GM12892 (cell line): ENCODE data around the gene WNK4.
A peak's percentile ranks its signal among the peaks of the same experiment; 100 is the strongest.
"Not testable (repeated sequence)": the region's sequence is repeated elsewhere in the genome, so short reads cannot be mapped to it uniquely, and the experiment has no call there.

Source experiments
- DNase-seq: peaks from one replicate; pipeline ENCODE4 v3.0.0; 2011; ENCODE audit not compliant: insufficient read length
- FAIRE-seq: peaks from 2 replicates; lab custom pipeline; 2011; peaks lifted over from hg19 to GRCh38; lab: Jason Lieb, UNC
- POLR2A ChIP-seq: IDR thresholded peaks from 2 replicates; pipeline ENCODE4 v1.6.1; 2011; ENCODE audit warnings: low read depth, low read length, control low read depth
- POLR2AphosphoS5 ChIP-seq: IDR thresholded peaks from 2 replicates; pipeline ENCODE4 v1.6.1; 2011; ENCODE audit warnings: low read depth, low read length, control low read depth
- TAF1 ChIP-seq: IDR thresholded peaks from 2 replicates; pipeline ENCODE4 v1.6.1; 2011; ENCODE audit warnings: low read depth, mild to moderate bottlenecking, control low read depth, low read length, borderline replicate concordance

WNK4 gene

GRCh38 chr17:42751628-42752027 is 28.8 kb upstream of the WNK4 start:
- FAIRE-seq (no peak), DNase-seq (no peak)
- TF ChIP-seq POLR2A (no peak), POLR2AphosphoS5 (no peak), TAF1 (no peak)

- DNase-seq (no peak), FAIRE-seq (no peak)
- no peak for TF ChIP-seq TAF1
- TF ChIP-seq POLR2AphosphoS5 = no peak
- no peak for TF ChIP-seq POLR2A
Observed at GRCh38 chr17:42754782-42755181, 25.6 kb upstream of the WNK4 start.

GRCh38 chr17:42759982-42760651 is 20.3 kb upstream of the WNK4 start:
- TF ChIP-seq TAF1 (no peak), POLR2A (no peak), POLR2AphosphoS5 (no peak)
- DNase-seq (no peak), FAIRE-seq (peak; percentile 89)

GRCh38 chr17:42760652-42761581 is 19.5 kb upstream of the WNK4 start, which contains the start of gene RAMP2:
Gene RAMP2, plus strand, starts transcription at chr17:42761227. Its CDS starts 35 bp downstream, at chr17:42761262.
- DNase-seq (no peak), FAIRE-seq (no peak)
- TF ChIP-seq POLR2AphosphoS5 (no peak), POLR2A (no peak), TAF1 (no peak)

- FAIRE-seq = no peak
- DNase-seq = no peak
- no peak for TF ChIP-seq POLR2AphosphoS5
Observed at GRCh38 chr17:42761638-42762037, 18.8 kb upstream of the WNK4 start.

GRCh38 chr17:42766124-42766523 is 14.3 kb upstream of the WNK4 start:
- no peak for FAIRE-seq
- no peak for DNase-seq
- no peak for TF ChIP-seq POLR2A
- TF ChIP-seq POLR2AphosphoS5 = no peak
- TF ChIP-seq TAF1 = no peak

- no peak for FAIRE-seq
- TF ChIP-seq POLR2AphosphoS5 = no peak
- TF ChIP-seq POLR2A = no peak
- no peak for TF ChIP-seq TAF1
- DNase-seq = no peak
Observed at GRCh38 chr17:42767512-42767911, 12.9 kb upstream of the WNK4 start.

GRCh38 chr17:42768006-42768405 is 12.4 kb upstream of the WNK4 start:
- not testable (repeated sequence) for DNase-seq, FAIRE-seq

GRCh38 chr17:42769964-42770363 is 10.4 kb upstream of the WNK4 start:
- not testable (repeated sequence) for FAIRE-seq, DNase-seq

- TF ChIP-seq POLR2A (no peak), POLR2AphosphoS5 (no peak), TAF1 (no peak)
- DNase-seq (no peak), FAIRE-seq (no peak)
Observed at GRCh38 chr17:42772945-42773289, 7.5 kb upstream of the WNK4 start.

GRCh38 chr17:42773290-42774035 is 6.9 kb upstream of the WNK4 start, which contains the start of gene VPS25:
Gene VPS25, plus strand, starts transcription at chr17:42773449. Its CDS starts 27 bp downstream, at chr17:42773476.
- TF ChIP-seq TAF1 (peak; percentile 99), POLR2A (peak; percentile 97), POLR2AphosphoS5 (peak; percentile 97)
- FAIRE-seq (peak; percentile 54), DNase-seq (peak; percentile 81)
